ENCODE data around the gene ABCB10.

The ABCB10 gene

GRCh38 chr1:229572286-229572685 lies 13.8 kb upstream of the ABCB10 start:
- TF ChIP-seq, protein P1, sequence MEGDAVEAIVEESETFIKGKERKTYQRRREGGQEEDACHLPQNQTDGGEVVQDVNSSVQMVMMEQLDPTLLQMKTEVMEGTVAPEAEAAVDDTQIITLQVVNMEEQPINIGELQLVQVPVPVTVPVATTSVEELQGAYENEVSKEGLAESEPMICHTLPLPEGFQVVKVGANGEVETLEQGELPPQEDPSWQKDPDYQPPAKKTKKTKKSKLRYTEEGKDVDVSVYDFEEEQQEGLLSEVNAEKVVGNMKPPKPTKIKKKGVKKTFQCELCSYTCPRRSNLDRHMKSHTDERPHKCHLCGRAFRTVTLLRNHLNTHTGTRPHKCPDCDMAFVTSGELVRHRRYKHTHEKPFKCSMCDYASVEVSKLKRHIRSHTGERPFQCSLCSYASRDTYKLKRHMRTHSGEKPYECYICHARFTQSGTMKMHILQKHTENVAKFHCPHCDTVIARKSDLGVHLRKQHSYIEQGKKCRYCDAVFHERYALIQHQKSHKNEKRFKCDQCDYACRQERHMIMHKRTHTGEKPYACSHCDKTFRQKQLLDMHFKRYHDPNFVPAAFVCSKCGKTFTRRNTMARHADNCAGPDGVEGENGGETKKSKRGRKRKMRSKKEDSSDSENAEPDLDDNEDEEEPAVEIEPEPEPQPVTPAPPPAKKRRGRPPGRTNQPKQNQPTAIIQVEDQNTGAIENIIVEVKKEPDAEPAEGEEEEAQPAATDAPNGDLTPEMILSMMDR (IDR thresholded peaks at IDR 0.05; ENCODE audit: borderline replicate concordance, control extremely low read depth, extremely low read depth, insufficient read depth, missing control alignments), result no peak
- no peak for DNase-seq (ENCODE audit: low spot score)
- in situ Hi-C loops (cut with MboI; ENCODE audit: low sequenced_read_pairs, unreplicated experiment), result no loop called here

- TF ChIP-seq, protein P1 (IDR thresholded peaks at IDR 0.05; ENCODE audit: borderline replicate concordance, control extremely low read depth, extremely low read depth, insufficient read depth, missing control alignments), result no peak
- DNase-seq (ENCODE audit: low spot score), result no peak
- in situ Hi-C loops (cut with MboI; ENCODE audit: low sequenced_read_pairs, unreplicated experiment), result no loop called here
Observed at GRCh38 chr1:229570891-229571516, 12.5 kb upstream of the ABCB10 start.

DNA sequence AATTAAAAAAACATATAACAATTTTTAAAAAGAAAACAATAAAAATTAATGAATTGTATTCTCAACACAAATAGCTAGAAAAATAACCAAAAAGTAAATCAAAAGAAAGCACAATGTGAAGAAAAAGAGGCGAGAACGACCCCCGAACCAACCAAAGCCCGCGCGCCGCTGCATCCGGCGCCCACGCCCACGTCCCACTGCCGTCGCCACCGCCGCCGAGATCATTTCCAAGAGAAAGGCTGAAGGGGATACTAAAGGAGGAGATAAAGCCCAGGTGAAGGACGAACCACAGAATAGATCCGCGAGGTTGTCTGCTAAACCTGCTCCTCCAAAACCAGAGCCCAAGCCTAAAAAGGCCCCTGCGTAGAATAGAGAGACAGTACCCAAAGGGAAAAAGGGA lies 11.8 kb upstream of the ABCB10 start:
- TF ChIP-seq, protein P1 (IDR thresholded peaks at IDR 0.05; ENCODE audit: borderline replicate concordance, control extremely low read depth, extremely low read depth, insufficient read depth, missing control alignments), result no peak
- in situ Hi-C loops (cut with MboI; ENCODE audit: low sequenced_read_pairs, unreplicated experiment), result no loop called here
- DNase-seq (ENCODE audit: low spot score), result no peak

- DNase-seq (ENCODE audit: low spot score), result no peak
- TF ChIP-seq, protein P1 (IDR thresholded peaks at IDR 0.05; ENCODE audit: borderline replicate concordance, control extremely low read depth, extremely low read depth, insufficient read depth, missing control alignments), result no peak
- in situ Hi-C loops (cut with MboI; ENCODE audit: low sequenced_read_pairs, unreplicated experiment), result no loop called here
Observed at GRCh38 chr1:229567109-229567868, 8.8 kb upstream of the ABCB10 start.

DNA sequence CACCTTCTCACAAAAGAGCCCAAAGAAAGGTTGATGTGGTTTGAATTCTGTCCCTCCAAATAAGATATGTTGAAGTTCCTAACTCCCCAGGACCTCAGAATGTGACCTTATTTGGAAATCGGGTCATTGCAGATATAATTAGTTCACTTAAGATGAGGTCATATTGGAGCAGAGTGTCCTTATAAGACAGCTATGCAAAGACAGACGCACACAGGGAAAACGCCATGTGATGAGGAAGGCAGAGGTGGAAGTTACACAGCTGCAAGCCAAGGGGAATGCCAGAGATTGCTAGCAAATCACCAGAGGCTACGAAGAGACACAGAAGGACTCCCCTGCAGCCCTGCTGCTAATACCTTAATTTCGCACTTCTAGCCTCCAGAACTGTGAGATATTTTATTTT lies 5.2 kb upstream of the ABCB10 start:
- TF ChIP-seq, protein P1 (IDR thresholded peaks at IDR 0.05; ENCODE audit: borderline replicate concordance, control extremely low read depth, extremely low read depth, insufficient read depth, missing control alignments), result no peak
- in situ Hi-C loops (cut with MboI; ENCODE audit: low sequenced_read_pairs, unreplicated experiment), result no loop called here
- no peak for DNase-seq (ENCODE audit: low spot score)

DNA sequence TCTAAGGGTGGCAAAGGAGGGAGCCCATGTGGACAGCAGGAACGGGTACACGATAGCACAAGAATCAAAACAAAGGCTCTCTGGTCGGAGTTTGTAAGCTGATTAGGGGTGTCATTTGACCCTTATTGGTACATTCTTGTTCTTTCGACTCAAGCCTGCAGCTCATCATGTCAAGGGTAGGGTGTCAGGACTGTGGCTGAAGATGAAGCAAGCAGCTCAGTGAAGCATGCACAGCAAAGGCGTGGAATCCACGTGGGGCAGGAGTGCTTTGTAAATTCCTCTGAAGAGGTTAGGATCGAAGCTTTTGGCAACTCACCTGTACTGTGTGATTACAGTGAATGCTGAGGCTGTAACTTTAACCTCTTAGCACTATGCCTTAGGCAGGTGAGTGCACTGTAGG lies 4.7 kb upstream of the ABCB10 start:
- DNase-seq (ENCODE audit: low spot score), result no peak
- in situ Hi-C loops (cut with MboI; ENCODE audit: low sequenced_read_pairs, unreplicated experiment), result no loop called here
- TF ChIP-seq, protein P1 (IDR thresholded peaks at IDR 0.05; ENCODE audit: borderline replicate concordance, control extremely low read depth, extremely low read depth, insufficient read depth, missing control alignments), result no peak

All from GM13976 (cell line).